G401.6 (cell line): ENCODE results near the gene PRRT4.

Source experiments
- FAIRE-seq: peaks from 2 replicates; lab custom pipeline; 2012; peaks lifted over from hg19 to GRCh38; lab: Jason Lieb, UNC

PRRT4 gene

DNA sequence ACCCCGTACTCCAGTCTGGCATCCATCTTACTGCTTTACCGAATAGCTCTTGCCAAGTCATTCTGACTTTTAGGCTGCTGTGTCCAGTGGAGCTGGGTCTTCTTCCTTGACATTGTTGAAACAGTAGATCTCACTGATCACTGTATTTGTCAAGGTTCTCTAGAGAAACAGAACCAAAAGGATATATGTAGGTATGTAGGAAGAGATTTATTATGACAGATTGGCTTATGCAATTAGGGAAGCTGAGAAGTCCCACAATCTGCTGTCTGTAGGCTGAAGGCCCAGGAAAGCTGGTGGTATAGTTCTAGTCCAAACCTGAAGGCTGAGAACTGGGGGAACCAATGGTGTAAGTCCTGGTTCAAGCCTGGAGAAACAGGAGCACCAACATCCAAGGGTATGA is 12.1 kb upstream of the PRRT4 start:
- no peak for FAIRE-seq

DNA sequence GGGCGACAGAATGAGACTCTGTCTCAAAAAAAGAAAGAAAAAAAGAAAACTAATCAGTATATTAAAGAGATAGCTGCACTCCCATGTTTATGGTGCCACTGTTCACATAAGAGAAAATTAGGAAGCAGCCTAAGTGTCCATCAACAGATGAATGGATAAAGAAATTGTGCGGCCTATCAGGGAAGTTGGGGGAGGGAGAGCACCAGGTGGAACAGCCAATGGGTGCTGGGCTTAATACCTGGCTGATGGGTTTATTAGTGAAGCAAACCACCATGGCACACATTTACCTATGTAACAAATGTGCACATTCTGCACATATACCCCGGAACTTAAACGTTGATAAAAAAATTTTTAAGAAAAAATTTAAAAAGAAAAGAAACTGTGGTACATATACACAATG is 9.0 kb upstream of the PRRT4 start:
- no peak for FAIRE-seq

DNA sequence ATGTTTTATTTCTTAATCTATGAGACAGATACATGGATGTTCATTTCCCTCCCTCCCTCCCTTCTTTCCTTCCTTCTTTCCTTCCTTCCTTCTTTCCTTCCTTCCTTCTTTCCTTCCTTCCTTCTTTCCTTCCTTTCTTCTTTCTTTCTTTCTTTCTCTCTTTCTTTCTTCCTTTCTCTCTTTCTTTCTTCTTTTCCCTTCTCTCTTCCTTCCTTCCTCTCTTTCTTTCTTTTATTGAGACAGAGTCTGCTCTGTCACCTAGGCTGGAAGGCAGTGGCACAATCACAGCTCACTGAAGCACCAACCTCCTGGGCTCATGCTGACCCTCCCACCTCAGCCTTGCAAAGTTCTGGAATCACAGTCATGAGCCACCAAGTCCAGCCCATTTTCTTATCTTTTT is 5.5 kb upstream of the PRRT4 start:
- FAIRE-seq = no peak

DNA sequence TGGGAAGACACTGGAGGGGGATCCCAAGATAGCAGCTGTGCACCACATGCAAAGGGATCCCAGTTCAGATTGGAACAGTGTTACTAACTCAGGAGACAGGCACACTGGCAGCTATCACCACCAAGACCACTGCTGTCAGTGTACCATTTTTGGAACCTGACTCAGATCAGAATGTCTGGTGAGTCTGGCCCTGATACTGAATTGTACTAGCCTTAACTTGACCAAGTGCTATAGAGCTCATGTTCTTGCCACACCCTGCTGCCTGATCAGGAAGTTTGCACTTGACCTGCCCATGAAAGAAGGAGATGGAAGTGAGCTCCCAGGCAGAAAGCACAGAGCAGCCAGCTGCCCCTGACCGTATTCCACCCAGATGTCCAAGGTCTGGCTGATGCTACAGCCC is 4.8 kb upstream of the PRRT4 start:
- FAIRE-seq = no peak

DNA sequence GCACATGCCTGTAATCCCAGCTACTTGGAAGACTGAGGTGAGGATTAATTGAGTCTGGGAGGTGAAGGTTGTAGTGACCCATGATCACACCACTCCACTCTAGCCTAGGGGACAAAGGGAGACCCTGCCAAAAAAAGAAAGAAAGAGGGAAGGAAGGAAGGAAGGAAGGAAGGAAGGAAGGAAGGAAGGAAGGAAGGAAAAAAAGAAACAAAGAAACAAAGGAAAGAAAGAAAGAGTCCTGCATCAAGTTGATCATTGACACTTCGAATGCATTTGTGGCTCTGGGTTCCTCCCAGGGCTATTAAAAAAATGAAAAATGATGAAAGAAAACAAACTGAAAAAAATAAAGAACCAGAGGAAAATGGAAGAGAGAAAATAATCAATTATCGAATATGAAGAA is 3.9 kb upstream of the PRRT4 start:
- FAIRE-seq = no peak

DNA sequence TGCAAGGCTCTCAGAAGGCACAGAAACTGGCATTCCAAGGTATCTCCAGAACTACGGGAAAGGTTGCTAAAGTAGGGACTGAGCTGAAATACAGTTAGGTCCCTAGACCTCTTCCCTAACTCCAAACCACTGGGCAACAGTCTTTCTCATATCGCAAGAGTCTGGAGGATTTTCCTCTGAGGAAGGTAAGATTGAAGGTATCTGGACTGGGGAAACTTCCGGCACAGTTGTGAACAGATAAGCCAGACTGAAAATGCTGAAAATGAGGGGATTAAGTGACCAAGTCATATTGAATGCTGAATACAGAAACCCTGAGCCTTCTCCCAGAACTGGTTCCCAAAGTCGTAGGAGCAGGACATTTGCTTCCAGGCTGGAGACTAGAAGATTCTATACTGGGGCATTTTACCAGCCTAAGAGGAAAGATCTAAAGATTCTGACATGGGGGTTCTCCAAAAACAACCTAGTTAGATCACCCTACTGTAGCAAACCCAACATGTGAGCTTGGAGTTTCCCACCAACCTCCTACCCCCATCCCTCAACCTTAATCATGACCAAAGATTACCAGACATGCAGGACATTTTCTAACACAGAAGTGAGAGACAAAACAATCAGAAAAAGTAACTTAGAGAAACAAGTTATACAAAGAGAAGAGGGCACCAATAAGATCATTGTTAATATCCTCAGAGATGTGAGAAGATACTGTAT is 2.8 kb upstream of the PRRT4 start:
- no peak for FAIRE-seq

DNA sequence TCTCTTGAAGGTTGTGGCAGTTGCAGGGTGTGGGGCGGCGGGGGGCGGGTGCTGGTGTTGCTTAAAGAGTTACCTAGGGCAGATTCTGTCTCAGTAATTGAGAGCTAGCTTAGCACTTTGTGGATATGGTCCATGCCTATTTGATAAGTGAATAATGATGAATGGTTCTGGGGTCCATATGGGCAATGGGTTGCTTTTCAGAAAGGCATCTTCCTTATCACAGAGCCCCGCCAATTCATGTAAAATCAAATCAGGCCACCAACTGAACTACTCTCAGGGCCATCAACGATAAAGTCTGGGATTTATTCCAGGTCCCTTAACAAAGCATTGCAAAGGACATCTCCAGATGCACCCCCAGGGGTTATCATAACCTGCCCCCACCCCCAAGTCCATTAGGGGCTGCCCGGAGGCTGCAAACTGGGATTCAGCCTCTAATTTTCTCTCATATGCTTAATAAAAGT is 1.8 kb upstream of the PRRT4 start:
- FAIRE-seq = no peak

DNA sequence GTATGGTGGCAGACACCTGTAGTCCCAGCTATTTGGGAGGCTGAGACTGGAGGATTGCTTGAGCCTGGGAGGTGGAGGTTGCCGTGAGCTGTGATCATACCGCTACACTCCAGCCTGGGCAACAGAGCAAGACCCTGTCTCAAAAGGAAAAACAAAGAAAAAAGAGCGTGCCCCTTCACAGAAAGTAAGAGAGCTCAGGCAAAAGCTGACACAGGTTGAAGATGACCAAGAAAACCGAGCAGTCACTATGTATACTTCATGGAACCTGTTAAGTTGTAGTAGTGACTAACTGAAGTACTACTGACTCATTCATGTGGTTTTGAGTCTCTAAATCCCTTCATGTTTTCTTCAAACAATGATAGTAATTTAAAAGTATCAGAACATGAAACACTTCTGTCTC is 1.2 kb upstream of the PRRT4 start:
- no peak for FAIRE-seq

DNA sequence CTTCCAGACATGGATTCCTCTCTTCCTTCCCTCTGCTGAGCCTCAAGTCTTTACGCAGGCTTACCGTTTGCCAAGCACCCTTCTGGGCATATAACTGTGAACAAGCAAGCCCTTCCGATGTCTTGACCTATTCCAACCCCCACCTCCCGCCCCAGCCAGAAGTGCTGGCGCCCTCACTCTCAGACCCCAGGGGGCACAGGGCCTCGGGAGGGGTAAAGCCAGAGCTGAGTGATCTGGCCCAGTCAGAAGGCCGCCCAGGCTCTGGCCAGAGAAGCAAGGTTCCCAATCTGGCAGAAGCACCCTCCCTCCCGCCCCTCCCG is 1.2 kb downstream of the PRRT4 start:
- FAIRE-seq = no peak

DNA sequence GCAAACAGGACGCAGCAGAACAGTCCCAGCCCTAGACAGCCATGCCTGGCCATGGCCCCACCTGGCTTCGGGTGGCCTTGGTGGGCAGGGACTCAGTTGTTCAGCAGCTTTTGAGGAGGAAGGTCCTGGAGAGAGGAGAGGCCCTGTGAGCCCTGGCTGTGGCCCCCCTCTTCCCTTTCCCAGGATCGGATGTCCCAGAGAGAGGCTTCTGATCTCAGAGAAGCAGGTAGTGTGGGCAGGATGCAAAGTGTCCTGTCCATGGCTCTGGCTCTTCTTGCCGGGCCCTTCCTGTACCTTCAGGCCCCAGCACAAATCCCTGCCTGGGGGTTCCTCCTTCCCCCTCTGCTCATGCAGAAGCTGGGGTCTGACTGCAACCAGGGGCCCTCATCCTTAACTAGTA is 1.6 kb downstream of the PRRT4 start:
- FAIRE-seq = no peak

DNA sequence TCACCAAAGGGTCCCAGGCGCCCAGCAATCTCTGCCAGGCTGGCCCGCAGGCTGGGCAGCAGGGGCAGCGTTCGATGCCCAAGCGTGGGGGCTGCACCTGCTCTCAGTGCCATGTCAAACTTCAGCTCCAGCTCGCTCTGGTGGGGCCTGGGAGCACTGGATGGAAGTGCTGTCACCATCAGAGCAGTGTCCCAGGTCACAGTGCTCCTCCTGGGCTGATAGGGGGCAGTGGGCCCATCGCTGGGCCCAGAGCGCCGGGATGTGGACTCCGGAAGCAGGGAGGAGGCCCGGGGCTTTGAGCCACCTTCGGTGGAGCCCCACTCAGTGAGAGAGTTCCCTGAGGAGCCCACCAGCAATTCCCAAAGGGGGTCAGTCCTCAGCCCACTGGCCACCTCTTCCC is 2.2 kb downstream of the PRRT4 start:
- FAIRE-seq = no peak

DNA sequence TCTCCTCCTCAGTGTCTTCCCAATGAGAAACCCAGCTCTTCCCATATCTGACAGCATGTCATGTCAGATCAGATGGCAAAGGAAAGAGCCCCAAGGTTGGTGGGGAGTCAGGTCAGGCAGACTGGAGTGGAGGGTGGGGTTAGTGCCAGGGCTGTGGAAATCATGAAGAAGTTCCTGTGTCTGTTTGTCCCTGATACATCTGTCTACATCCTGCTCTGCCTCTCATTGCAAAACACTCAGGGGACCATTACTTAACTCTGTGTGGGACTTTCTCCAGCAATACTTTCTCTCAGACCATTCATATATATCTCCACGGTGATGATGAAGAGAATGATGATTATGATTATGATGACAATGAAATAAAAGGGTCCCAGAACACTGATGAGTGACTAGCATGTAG is 3.3 kb downstream of the PRRT4 start:
- no peak for FAIRE-seq

DNA sequence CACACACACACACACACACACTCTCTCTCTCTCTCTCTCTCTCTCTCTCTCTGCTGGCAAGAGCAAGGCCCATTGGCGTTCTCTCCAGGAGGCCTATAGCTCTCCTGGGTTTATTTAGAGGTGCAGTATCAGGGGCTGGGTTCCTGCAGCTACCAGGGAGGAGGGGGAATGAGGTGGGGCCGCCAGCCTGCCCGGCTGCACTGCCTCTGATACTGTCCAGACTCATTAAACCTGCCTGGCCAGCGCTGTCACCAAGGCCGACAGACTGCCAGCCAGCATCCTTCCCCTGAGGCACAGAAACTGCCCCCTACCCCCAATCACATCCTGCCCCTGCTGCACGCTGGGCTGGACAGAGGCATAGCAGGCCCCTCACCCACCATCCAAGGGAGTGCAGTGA is 4.3 kb downstream of the PRRT4 start:
- no peak for FAIRE-seq

DNA sequence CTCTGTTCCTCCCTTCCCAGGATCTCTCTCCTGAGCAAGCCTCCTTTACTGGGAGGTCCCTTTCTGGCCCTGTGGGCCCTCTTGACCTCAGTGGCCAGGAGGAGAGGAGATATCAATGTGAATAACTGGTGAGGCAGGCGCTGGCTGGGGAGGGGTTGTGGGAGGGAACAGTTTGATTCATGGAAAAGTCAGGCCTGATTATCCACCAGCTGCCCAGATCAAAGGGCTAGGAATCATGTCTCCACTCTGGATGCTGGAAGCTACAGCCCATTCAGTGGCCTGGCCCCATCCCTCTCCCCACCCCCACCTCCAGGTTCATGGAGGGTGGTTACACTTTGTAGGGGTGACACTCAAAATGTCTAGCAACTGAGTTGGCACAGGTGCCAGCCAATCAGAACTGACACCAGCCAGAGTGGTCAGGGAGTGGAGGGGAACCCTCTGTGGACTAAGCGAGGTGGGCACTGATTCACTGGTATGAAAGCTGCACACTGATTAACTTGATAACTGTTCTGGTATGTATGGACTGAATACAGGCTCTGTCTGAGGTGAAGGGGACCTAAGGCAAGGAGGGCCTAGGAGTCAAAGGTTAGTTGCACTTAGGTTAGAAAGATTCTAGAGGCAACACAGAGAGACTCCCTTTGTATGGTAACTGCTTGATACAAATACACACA is 4.8 kb downstream of the PRRT4 start:
- FAIRE-seq = no peak

DNA sequence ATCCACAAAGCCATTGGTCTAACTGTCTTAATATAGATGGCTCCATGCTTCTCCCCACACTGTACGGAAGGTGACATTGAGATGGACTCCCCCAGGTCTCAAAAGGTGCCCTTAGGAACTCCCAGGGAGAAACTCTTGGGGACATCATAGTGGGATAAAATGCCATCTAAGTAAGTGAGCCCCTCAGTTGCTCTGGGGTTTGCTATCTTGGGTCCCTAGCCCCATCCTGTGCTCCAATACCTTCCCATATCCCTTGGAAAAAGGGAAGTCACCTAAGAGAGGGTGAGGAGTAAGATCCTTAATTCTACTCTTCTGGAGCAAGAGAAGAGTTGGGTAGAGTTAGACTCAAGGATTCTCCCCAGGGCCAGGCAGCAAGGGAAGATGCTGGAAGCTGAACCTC is 7.9 kb downstream of the PRRT4 start:
- no peak for FAIRE-seq

DNA sequence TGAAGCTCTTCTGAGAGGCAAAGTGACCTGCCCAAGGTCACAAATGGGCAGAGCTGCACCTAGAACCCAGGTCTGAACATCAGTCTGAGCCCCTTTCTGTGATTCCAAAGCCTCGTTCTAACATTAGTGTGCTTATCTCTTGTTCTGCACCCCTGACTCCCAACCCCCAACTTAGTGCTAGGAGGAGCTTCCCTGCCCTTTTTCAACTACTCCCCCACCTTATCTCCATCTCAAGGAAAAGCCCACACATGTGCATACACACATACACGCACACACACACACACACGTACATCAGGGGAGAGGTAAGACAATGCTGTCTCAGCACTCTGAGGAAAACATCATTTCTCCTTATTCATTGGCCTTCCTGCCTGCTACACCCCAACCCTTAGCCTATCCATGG is 8.3 kb downstream of the PRRT4 start:
- FAIRE-seq = no peak

DNA sequence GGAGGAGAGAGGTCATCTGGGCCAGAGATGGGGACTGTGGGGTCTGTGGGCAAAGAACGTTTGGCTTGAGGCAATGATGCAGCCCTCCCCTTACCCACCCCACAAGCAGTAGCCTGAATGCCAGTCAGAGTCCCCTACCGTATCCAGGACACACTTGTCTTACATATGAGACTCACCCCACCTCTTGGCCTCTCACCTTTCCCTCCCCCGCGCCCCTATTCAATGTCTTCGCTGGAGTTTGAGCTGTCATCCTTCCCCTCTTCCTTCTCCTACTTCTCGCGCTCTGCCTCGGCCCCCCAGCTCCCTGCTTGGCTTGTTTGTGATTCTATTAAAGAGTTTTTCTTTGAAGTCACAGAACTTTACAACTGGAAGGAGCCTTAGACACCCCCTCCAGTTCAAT is 8.9 kb downstream of the PRRT4 start:
- no peak for FAIRE-seq

DNA sequence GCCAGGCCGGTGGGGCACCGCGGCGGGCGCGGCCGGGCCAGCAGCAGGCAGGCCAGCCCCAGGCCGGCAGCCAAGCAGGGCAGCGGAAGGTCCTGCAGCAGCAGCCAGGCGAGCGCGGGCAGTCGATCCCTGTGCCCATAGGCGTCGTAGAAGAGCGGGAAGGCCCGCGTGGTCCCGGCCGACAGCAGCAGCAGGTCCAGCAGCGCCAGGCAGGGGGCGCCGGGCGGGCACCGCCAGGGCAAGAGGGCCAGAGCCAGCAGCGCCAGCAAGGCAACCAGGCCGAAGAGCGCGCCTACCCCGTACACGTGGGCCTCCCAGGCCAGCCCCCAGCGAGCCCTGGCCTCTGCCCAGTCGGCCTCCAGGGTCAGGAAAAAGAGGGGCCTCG is 9.3 kb downstream of the PRRT4 start:
- FAIRE-seq = no peak

DNA sequence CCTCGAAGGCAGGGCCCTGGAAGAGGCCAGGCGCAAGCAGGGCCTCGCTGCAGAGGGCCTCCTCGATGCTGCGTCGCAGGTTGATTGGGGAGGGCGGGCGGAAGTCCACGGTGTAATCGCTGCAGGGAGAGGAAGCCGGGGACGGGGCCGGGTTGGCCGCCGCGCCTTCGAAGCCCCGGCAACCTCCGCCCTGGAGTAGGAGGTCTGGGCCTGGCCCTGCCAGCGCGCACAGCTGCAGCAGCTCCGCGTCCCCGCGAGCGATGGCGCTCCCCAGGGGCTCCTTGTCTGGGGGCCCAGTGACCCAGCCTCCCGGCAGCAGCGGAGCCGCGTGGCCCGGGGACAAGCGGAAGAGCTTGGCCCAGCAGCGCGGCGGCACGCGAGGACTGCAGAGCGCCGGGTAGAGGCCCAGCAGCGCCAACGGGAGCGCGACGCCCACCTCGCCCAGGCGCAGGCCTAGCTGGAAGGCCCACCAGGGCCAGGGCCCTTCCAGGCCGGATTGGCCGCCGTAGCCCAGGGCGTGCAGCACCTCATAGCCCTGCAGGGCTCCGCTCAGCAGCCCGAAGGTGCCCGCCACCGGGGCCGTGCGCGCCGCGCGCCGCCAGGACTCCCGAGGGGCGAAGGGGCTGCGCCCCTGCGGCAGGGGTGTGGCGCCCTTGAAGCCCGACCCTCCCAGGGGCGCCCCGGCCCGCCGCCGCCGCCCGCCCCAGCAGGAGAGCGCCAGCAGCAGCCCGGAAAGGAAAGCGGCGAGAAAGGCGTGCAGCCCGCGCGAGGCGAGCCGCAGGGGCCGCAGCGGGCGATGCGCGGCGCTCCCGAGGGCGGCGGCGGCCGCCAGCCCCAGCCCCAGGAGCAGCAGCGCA is 10.0 kb downstream of the PRRT4 start:
- no peak for FAIRE-seq

DNA sequence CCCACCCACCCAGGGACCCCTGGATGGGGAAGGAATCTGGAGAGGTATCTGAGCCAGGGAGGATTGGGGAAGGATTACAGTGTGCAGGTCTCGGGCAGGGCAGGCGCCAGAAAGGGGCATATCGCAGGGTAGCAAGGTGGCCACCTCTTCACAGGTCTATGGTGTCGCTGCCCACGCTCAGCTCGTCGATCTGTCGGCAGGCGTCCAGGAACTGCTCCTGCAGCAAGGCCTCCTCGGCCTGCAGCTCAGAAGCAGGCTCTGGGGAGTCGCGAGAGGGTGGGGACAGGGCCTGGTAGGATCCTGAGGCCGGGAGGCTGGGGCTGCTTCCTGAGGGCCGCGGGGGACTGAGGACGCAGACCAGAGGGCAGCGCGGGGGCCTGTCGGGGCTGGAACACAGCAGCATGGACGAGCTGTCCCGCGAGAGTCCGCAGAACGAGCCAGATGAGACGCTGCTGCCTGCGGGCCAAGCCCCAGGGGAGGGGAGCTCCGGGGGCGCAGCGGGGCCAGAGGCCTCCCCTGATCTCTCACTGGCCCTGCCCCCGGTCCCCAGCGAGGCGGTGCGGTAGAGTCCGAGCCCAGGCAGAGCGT is 10.7 kb downstream of the PRRT4 start:
- FAIRE-seq = no peak

DNA sequence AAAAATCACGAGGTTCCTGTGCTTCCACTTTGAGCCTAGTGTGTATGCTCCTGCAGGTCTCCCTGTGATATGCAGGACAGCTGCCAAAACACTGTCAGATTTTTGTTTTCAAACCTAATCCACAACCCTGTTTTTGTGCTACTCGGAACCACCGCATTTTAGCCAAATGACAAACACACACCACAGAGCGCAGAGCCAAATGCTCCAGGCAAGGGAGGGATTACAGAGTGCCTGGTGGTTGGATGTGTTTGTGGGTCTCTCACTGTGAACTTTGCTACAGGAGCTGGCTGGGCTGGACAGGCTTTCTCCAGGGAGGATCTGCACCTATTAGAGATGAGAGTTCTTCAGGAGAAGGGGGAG is 12.0 kb downstream of the PRRT4 start:
- no peak for FAIRE-seq

DNA sequence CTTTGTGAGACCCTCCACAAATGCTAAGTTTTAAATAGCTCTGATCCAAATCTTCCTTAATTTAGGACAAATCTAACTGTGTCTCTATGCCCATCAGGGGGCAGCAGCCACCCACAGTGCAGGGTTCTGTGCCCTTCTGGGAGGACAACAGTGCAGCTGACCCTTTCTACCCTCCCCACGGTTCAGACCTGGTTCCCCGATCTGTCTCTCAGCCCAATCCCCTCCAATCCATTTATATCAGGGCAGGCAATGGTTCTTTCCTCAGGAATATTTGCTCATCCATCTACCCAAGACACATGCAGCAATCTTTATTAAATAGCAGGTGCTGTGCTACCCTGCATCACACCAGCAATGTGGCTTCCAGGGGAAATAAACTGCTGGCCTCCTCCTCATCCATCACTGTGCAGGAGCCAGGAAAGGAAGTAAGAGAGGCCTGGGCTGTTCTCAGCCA is 13.8 kb downstream of the PRRT4 start:
- no peak for FAIRE-seq

DNA sequence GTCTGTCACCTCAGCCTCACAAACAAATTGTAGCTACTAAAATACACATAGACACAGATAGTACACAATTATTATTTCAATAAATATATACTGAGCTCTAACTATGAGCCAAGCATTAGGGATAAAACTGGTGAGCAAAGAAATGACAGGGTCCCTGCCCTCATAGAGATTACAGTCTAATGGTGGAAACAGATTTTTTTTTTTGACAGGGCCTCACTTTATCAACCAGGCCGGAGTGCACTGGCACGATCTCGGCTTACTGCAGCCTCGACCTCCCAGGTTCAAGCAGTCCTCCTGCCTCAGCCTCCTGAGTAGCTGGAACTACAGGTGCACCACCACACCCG is 17.1 kb downstream of the PRRT4 start:
- no peak for FAIRE-seq
